GM10248 (cell line): ENCODE data around the gene ABCA7.

Experiments
- CTCF ChIA-PET: fragments of 300-600 bp; sonication (Branson Sonifier 250); formaldehyde crosslinking; extraction: SDS; loops from one replicate; lab custom pipeline; 2021; ENCODE audit warnings: antibody characterized with exemption; lab: Yijun Ruan, JAX
- POLR2A ChIA-PET: fragments of 350-650 bp; sonication (Branson Sonifier 250); formaldehyde crosslinking; extraction: SDS; loops from one replicate; lab custom pipeline; 2020; ENCODE audit warnings: antibody characterized with exemption; lab: Yijun Ruan, JAX
- DNase-seq: peaks from one replicate; pipeline ENCODE4 v3.0.0; 2012; ENCODE audit errors: extremely low spot score
- CTCF ChIP-seq: IDR thresholded peaks from 2 replicates; pipeline ENCODE4 v1.5.1; 2012; ENCODE audit warnings: mild to moderate bottlenecking, low read depth; ENCODE audit errors: extremely low read depth, missing control alignments, control extremely low read depth

The ABCA7 gene

GRCh38 chr19:1027650-1028061 is 12.3 kb upstream of the ABCA7 start:
- DNase-seq, result no peak
- ChIA-PET CTCF (interaction anchor here (1.0 to 5.8 kb wide), 5 partner anchors 11 to 216 kb away, joined by 3 to 32 read pairs (median 5); partner anchors contain the start of gene ABCA7), POLR2A (interaction anchor here (0.8 kb wide), 1 partner anchor 10 kb away, joined by 4 read pairs; no protein-coding TSS in a partner anchor)
- no peak for TF ChIP-seq CTCF

- no peak for TF ChIP-seq CTCF
- ChIA-PET CTCF (interaction anchor here (1.0 to 5.8 kb wide), 9 partner anchors 10 to 238 kb away, joined by 3 to 32 read pairs (median 3); partner anchors contain the start of gene ABCA7), POLR2A (no interaction called here)
- peak; percentile 62 for DNase-seq
Observed at GRCh38 chr19:1028062-1028926, 11.6 kb upstream of the ABCA7 start.

GRCh38 chr19:1032264-1032867 is 7.5 kb upstream of the ABCA7 start:
- ChIA-PET CTCF (interaction anchor here (1.0 to 1.5 kb wide), 2 partner anchors 11 to 212 kb away, joined by 3 to 4 read pairs; partner anchors contain the start of gene RNU6-2), POLR2A (interaction anchor here (0.6 to 0.7 kb wide), 2 partner anchors 72 to 159 kb away, joined by 4 read pairs; no protein-coding TSS in a partner anchor)
- DNase-seq, result no peak
- TF ChIP-seq CTCF, result no peak

GRCh38 chr19:1035998-1036621 is 3.8 kb upstream of the ABCA7 start:
- ChIA-PET POLR2A (interaction anchor here (0.6 kb wide), 1 partner anchor 70 kb away, joined by 3 read pairs; no protein-coding TSS in a partner anchor), CTCF (interaction anchor here (1.5 to 4.7 kb wide), 2 partner anchors 9 to 209 kb away, joined by 3 to 32 read pairs; partner anchors contain the start of gene CNN2)
- no peak for TF ChIP-seq CTCF
- no peak for DNase-seq

GRCh38 chr19:1037621-1038064 is 2.3 kb upstream of the ABCA7 start:
- CTCF ChIA-PET, result interaction anchor here (1.5 to 4.7 kb wide), 3 partner anchors 11 to 207 kb away, joined by 3 to 32 read pairs (median 5); partner anchors contain the start of genes ATP5F1D and CNN2
- TF ChIP-seq CTCF, result no peak
- no peak for DNase-seq
- POLR2A ChIA-PET, result interaction anchor here (1.4 kb wide), 1 partner anchor 10 kb away, joined by 4 read pairs; no protein-coding TSS in a partner anchor
